Endothelial cell of umbilical vein (primary cell): ENCODE measurements around the gene CDK5RAP2. TPM values are rescaled to one million over a fixed set of nuclear protein-coding genes. Genes with fewer than 3 reads are reported as not detected.

Experiments used
- BruUV-seq: library from RNA; stranded (reverse); fragments of 400-500 nt; replicated peaks from 2 replicates; lab custom pipeline; 2021; lab: Mats Ljungman, UMichigan
- CTCF ChIA-PET: fragments of 300-600, 350-600 bp; sonication (Branson Sonifier 250); formaldehyde crosslinking; loops from one replicate; lab custom pipeline; 2021; ENCODE audit warnings: antibody characterized with exemption, inconsistent platforms; lab: Charles Lee
- POLR2A ChIA-PET: fragments of 300-600, 350-600 bp; sonication (Branson Sonifier 250); formaldehyde crosslinking; loops from one replicate; lab custom pipeline; 2021; ENCODE audit warnings: antibody characterized with exemption, inconsistent platforms; lab: Charles Lee
- DNase-seq: peaks from one replicate; pipeline ENCODE4 v3.0.0-alpha.2; 2011; ENCODE audit warnings: low read depth, low spot score
- FAIRE-seq: peaks from 2 replicates; lab custom pipeline; 2011; peaks lifted over from hg19 to GRCh38; lab: Jason Lieb, UNC
- H2AFZ ChIP-seq: 2 replicates; pipeline ENCODE4 v1.6.0; 2012; ENCODE audit warnings: low read depth, low read length, control low read depth, inconsistent platforms
- H3K27ac ChIP-seq: 2 replicates; pipeline ENCODE4 v1.5.1; 2011; ENCODE audit warnings: low read depth, mild to moderate bottlenecking, control low read depth, low read length, moderate library complexity; ENCODE audit not compliant: insufficient read depth
- H3K27me3 ChIP-seq, 2 experiments: 2 replicates each; pipeline versions ENCODE4 v1.6.0 to v1.6.1; 2011; ENCODE audit warnings: low read length in 2 of 2, mixed read lengths in 1 of 2; ENCODE audit not compliant: control insufficient read depth in 2 of 2, insufficient read depth in 2 of 2
- H3K36me3 ChIP-seq, 2 experiments: 2 replicates in 1 of 2; 3 replicates in 1 of 2; pipeline ENCODE4 v1.5.1; 2011; ENCODE audit warnings: low read length in 2 of 2, mild to moderate bottlenecking in 1 of 2, moderate library complexity in 1 of 2; ENCODE audit not compliant: control insufficient read depth in 2 of 2, insufficient read depth in 2 of 2; ENCODE audit errors: extremely low read depth in 1 of 2
- H3K4me1 ChIP-seq: 3 replicates; pipeline ENCODE4 v1.5.1; 2011; ENCODE audit warnings: mild to moderate bottlenecking, low read length; ENCODE audit not compliant: control insufficient read depth, insufficient read depth; ENCODE audit errors: extremely low read depth
- H3K4me2 ChIP-seq: 2 replicates; pipeline ENCODE4 v1.6.1; 2011; ENCODE audit warnings: low read length, control low read depth, mixed read lengths; ENCODE audit not compliant: insufficient read depth
- H3K4me3 ChIP-seq, 3 experiments: fragments of 200-600 bp in 1 of 3; sonication (generic), shearing (Covaris generic) in 1 of 3; replicated peaks in 1 of 3; 2 replicates each; pipeline ENCODE4 v1.5.1; 2011 to 2016; ENCODE audit warnings: control low read depth in 3 of 3, low read length in 3 of 3, mild to moderate bottlenecking in 2 of 3, inconsistent platforms in 1 of 3, low read depth in 1 of 3, moderate library complexity in 1 of 3; ENCODE audit not compliant: insufficient read depth in 1 of 3
- H3K79me2 ChIP-seq: 2 replicates; pipeline ENCODE4 v1.6.0; 2012; ENCODE audit warnings: low read length, inconsistent platforms; ENCODE audit not compliant: control insufficient read depth, insufficient read depth
- H3K9ac ChIP-seq: replicated peaks from 2 replicates; pipeline ENCODE3; 2011; ENCODE audit warnings: low read length, control low read depth; ENCODE audit not compliant: insufficient read depth; ENCODE audit errors: extremely low read depth
- H3K9me1 ChIP-seq: replicated peaks from 3 replicates; pipeline ENCODE4 v1.6.0; 2011; ENCODE audit warnings: mild to moderate bottlenecking, low read length; ENCODE audit not compliant: control insufficient read depth, insufficient read depth; ENCODE audit errors: extremely low read depth
- H3K9me3 ChIP-seq: replicated peaks from 2 replicates; pipeline ENCODE4 v1.5.1; 2012; ENCODE audit warnings: low read length, inconsistent platforms; ENCODE audit not compliant: control insufficient read depth, insufficient read depth
- H4K20me1 ChIP-seq: replicated peaks from 2 replicates; pipeline ENCODE3; 2011; ENCODE audit warnings: mild to moderate bottlenecking, low read length; ENCODE audit not compliant: control insufficient read depth, insufficient read depth; ENCODE audit errors: extremely low read depth
- CTCF ChIP-seq, 2 donors: IDR thresholded peaks; 1 replicate in 1 of 2; 2 replicates in 1 of 2; pipeline ENCODE4 v1.5.1; 2011; ENCODE audit warnings: low read length in 2 of 2, mild to moderate bottlenecking in 2 of 2, moderate library complexity in 2 of 2, control low read depth in 1 of 2, inconsistent platforms in 1 of 2, low read depth in 1 of 2; ENCODE audit not compliant: insufficient read depth in 1 of 2; ENCODE audit errors: extremely low read depth in 1 of 2
- EZH2 ChIP-seq: IDR thresholded peaks from 2 replicates; pipeline ENCODE4 v1.6.1; 2012; ENCODE audit warnings: borderline replicate concordance, low read depth, mild to moderate bottlenecking, moderate library complexity, low read length, inconsistent platforms; ENCODE audit not compliant: severe bottlenecking
- FOS ChIP-seq: IDR thresholded peaks from 2 replicates; pipeline ENCODE4 v1.6.1; 2011; ENCODE audit warnings: mild to moderate bottlenecking, low read length, moderate library complexity, borderline replicate concordance; ENCODE audit not compliant: insufficient read depth
- GATA2 ChIP-seq: IDR thresholded peaks from 2 replicates; pipeline ENCODE4 v1.7.0; 2011; ENCODE audit warnings: low read depth, mild to moderate bottlenecking, moderate library complexity, mixed read lengths, low read length; ENCODE audit not compliant: insufficient read length, insufficient read depth
- MYC ChIP-seq: IDR thresholded peaks from one replicate; pipeline ENCODE4 v1.6.1; 2011; ENCODE audit warnings: mild to moderate bottlenecking, low read depth, low read length
- POLR2A ChIP-seq: IDR thresholded peaks from 2 replicates; pipeline ENCODE4 v1.6.1; 2012; ENCODE audit warnings: low read depth, mild to moderate bottlenecking, control low read depth, low read length
- POLR2AphosphoS5 ChIP-seq: IDR thresholded peaks from 2 replicates; pipeline ENCODE4 v1.6.1; 2012; ENCODE audit warnings: low read depth, mild to moderate bottlenecking, control low read depth, low read length, moderate library complexity; ENCODE audit not compliant: insufficient read depth
- dilution Hi-C: fragments of 300-500 bp; cut with MboI; formaldehyde crosslinking; loops from one replicate; pipeline ENCODE4 v1.15.0; 2019; ENCODE audit warnings: low sequenced_read_pairs; ENCODE audit not compliant: extremely low pct_ligation_motif_present
- intact Hi-C: fragments of 100-400 bp; cut with micrococcal nuclease; formaldehyde crosslinking; loops from one replicate; pipeline ENCODE4 v1.10.0; 2022
- polyA plus RNA-seq, 4 experiments: library from polyadenylated mRNA; depleted of rRNA in 3 of 4; stranded (reverse) in 3 of 4; unstranded in 1 of 4; fragments of >200 nt; gene quantifications; 2 replicates each; pipeline versions ENCODE4 v1.2.1 to v1.2.3, GENCODE V29; 2011 to 2012; ENCODE audit warnings: missing spikeins in 1 of 4
- total RNA-seq: library from RNA; stranded (reverse); gene quantifications from 2 replicates; pipeline ENCODE4 v1.2.3, GENCODE V29; 2021

Gene CDK5RAP2
- total and polyA plus RNA-seq, 2 donors (not counting 3 experiments of a cell fraction or from before 2014, with no cell fraction given) = 17.5 to 56.7 TPM

DNA sequence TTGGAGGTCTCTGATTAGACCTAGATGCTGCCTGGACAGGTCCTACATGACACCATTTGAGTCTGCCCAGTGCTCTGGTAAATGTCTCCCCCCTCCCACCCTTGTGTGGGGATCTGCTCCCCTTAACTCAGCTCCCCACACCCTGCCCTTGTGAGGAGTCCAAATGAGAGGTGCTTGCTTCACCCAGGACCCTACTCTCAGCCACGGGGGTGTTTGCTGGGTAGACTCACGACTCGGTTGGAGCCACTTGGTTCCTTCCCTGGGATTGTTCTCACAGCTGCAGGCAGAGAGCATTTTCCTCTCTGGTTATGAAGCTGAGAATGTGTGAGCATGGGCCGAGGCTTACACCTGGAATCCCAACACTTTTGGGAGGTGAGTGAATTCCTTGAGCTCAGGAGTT, 204.7 kb downstream of the CDK5RAP2 start:
- no peak overlapping the region for H3K9ac ChIP-seq
- no peak overlapping the region for H3K4me2 ChIP-seq
- POLR2A ChIA-PET = no interaction called here
- H3K79me2 ChIP-seq = no peaks in the 10 kb centered on the region
- no peak for DNase-seq
- H3K9me3 ChIP-seq = no peaks in the 10 kb centered on the region
- BruUV-seq = no TSS peak
- CTCF ChIA-PET = interaction anchor here (1.1 to 2.1 kb wide), 3 partner anchors 9 to 102 kb away, joined by 3 to 5 read pairs (median 5); no protein-coding TSS in a partner anchor
- dilution Hi-C loops (no loop called here), intact Hi-C loops (no loop called here)
- no peak overlapping the region for H3K27ac ChIP-seq
- H3K27me3 ChIP-seq = peaks cover 0 to 5% of the 10 kb centered on the region in 2 experiments
- no peak overlapping the region for H3K4me3 ChIP-seq
- no peak for FAIRE-seq
- TF ChIP-seq POLR2A (no peak), MYC (no peak), CTCF (IDR thresholded peaks at IDR 0.05; ENCODE audit: extremely low read depth in 1 of 2, insufficient read depth in 1 of 2, low read depth in 1 of 2, low read length in 2 of 2) (no peak), POLR2AphosphoS5 (no peak), FOS (no peak), GATA2 (no peak)
- no peaks in the 10 kb centered on the region for H3K36me3 ChIP-seq
- H4K20me1 ChIP-seq = no peaks in the 10 kb centered on the region
- H2AFZ ChIP-seq = no peak overlapping the region
- no peaks in the 10 kb centered on the region for H3K4me1 ChIP-seq
- H3K9me1 ChIP-seq = no peaks in the 10 kb centered on the region

GRCh38 chr9:120374817-120375216, 205.2 kb downstream of the CDK5RAP2 start:
- no peaks in the 10 kb centered on the region for H4K20me1 ChIP-seq
- no peak overlapping the region for H2AFZ ChIP-seq
- H3K9me1 ChIP-seq = no peaks in the 10 kb centered on the region
- TF ChIP-seq EZH2 (no peak), MYC (no peak), CTCF (IDR thresholded peaks at IDR 0.05; ENCODE audit: extremely low read depth in 1 of 2, insufficient read depth in 1 of 2, low read depth in 1 of 2, low read length in 2 of 2) (no peak), FOS (no peak)
- DNase-seq = no peak
- CTCF ChIA-PET = interaction anchor here (2.1 kb wide), 1 partner anchor 103 kb away, joined by 5 read pairs; no protein-coding TSS in a partner anchor
- H3K4me3 ChIP-seq = no peak overlapping the region
- BruUV-seq = no TSS peak
- H3K4me2 ChIP-seq = no peak overlapping the region
- H3K9me3 ChIP-seq = no peaks in the 10 kb centered on the region
- intact Hi-C loops = no loop called here
- H3K4me1 ChIP-seq = no peaks in the 10 kb centered on the region
- H3K27me3 ChIP-seq = peaks cover 0 to 5% of the 10 kb centered on the region in 2 experiments
- H3K27ac ChIP-seq = no peak overlapping the region
- no peaks in the 10 kb centered on the region for H3K36me3 ChIP-seq
- POLR2A ChIA-PET = no interaction called here
- no peak for FAIRE-seq
- dilution Hi-C loops = no loop called here
- H3K79me2 ChIP-seq = no peaks in the 10 kb centered on the region
- no peak overlapping the region for H3K9ac ChIP-seq
